HepG2 (cell line): ENCODE measurements around the gene BIRC7. TPM values are rescaled to one million over a fixed set of nuclear protein-coding genes. Genes with fewer than 3 reads are reported as not detected.

Experiments used
- AGO2 ChIP-seq: fragments of 200-400 bp; formaldehyde crosslinking; optimal IDR thresholded peaks from 2 replicates; pipeline ENCODE3; 2017; ENCODE audit warnings: mild to moderate bottlenecking, low read depth, low read length, moderate library complexity
- CENPT ChIP-seq: sonication (generic); formaldehyde crosslinking; IDR thresholded peaks from 2 replicates; pipeline ENCODE4 v1.8.0; 2022; ENCODE audit warnings: low read depth, mild to moderate bottlenecking, moderate library complexity, missing genetic modification reagents
- GATAD1 ChIP-seq: IDR thresholded peaks from 2 replicates; pipeline ENCODE4 v1.6.1; 2016; ENCODE audit warnings: missing genetic modification reagents, missing compliant biosample characterization
- GTF2F1 ChIP-seq: fragments of 150-350 bp; IDR thresholded peaks from 2 replicates; pipeline ENCODE4 v1.6.1; 2014; ENCODE audit warnings: low read length
- HNRNPLL ChIP-seq: fragments of 200-400 bp; formaldehyde crosslinking; IDR thresholded peaks from 2 replicates; pipeline ENCODE4 v1.6.1; 2017; ENCODE audit warnings: mild to moderate bottlenecking, low read depth, low read length; ENCODE audit not compliant: poor library complexity, severe bottlenecking
- MEF2D ChIP-seq: sonication (generic); formaldehyde crosslinking; IDR thresholded peaks from 2 replicates; pipeline ENCODE4 v1.5.1; 2020; ENCODE audit warnings: mild to moderate bottlenecking, missing genetic modification reagents
- NFATC3 ChIP-seq: sonication (generic); formaldehyde crosslinking; IDR thresholded peaks from 2 replicates; pipeline ENCODE4 v1.5.1; 2020; ENCODE audit warnings: mild to moderate bottlenecking, missing genetic modification reagents
- POGZ ChIP-seq: sonication (generic); formaldehyde crosslinking; IDR thresholded peaks from 2 replicates; pipeline ENCODE4 v1.4.0; 2020; ENCODE audit warnings: mild to moderate bottlenecking, missing genetic modification reagents
- POLR2A ChIP-seq, 2 experiments: IDR thresholded peaks; 2 replicates each; pipeline ENCODE4 v1.6.1; 2011; ENCODE audit warnings: low read depth in 2 of 2, low read length in 2 of 2, mild to moderate bottlenecking in 1 of 2, moderate library complexity in 1 of 2; ENCODE audit not compliant: insufficient read depth in 1 of 2
- RBM39 ChIP-seq: fragments of 200-400 bp; formaldehyde crosslinking; IDR thresholded peaks from one replicate; pipeline ENCODE4 v1.6.1; 2018; ENCODE audit warnings: antibody characterized with exemption, mild to moderate bottlenecking, low read depth, low read length; ENCODE audit not compliant: poor library complexity, severe bottlenecking
- SIX1 ChIP-seq: sonication (generic); formaldehyde crosslinking; IDR thresholded peaks from 2 replicates; pipeline ENCODE4 v1.4.0; 2020; ENCODE audit warnings: missing genetic modification reagents, borderline replicate concordance
- SP2 ChIP-seq: sonication (generic); formaldehyde crosslinking; IDR thresholded peaks from 2 replicates; pipeline ENCODE4 v1.5.1; 2020; ENCODE audit warnings: mild to moderate bottlenecking, missing genetic modification reagents
- ZNF605 ChIP-seq: sonication (generic); formaldehyde crosslinking; IDR thresholded peaks from 2 replicates; pipeline ENCODE4 v1.8.0; 2022; ENCODE audit warnings: mild to moderate bottlenecking, missing genetic modification reagents
- ZSCAN21 ChIP-seq: sonication (generic); formaldehyde crosslinking; IDR thresholded peaks from 2 replicates; pipeline ENCODE4 v1.8.0; 2022; ENCODE audit warnings: mild to moderate bottlenecking, missing genetic modification reagents, moderate library complexity, borderline replicate concordance
- polyA plus RNA-seq, 8 experiments: library from polyadenylated mRNA; depleted of rRNA in 3 of 8; stranded (reverse) in 7 of 8; unstranded in 1 of 8; fragments of >200 nt; fragmentation: Illumina TruSeq in 4 of 8; extraction: Trizol in 4 of 8; gene quantifications; 2 replicates each; pipeline versions ENCODE4 v1.2.1 to v1.2.3, GENCODE V29; 2011 to 2016; ENCODE audit warnings: low read depth in 4 of 8, missing spikeins in 1 of 8, mixed read lengths in 1 of 8; ENCODE audit not compliant: insufficient read depth in 1 of 8
- total RNA-seq, 5 experiments: library from RNA; depleted of rRNA; stranded (reverse); fragments of >200 nt; fragmentation: Illumina TruSeq; extraction: Trizol; gene quantifications; 2 replicates each; pipeline ENCODE4 v1.2.3, GENCODE V29; 2016; ENCODE audit warnings: low read depth in 1 of 5
- TF ChIP-seq, protein P1 (sequence below): sonication (generic); formaldehyde crosslinking; IDR thresholded peaks from 2 replicates; pipeline ENCODE4 v1.8.0; 2022; ENCODE audit warnings: mild to moderate bottlenecking, missing genetic modification reagents, borderline replicate concordance
- TF ChIP-seq, protein P2 (sequence below): sonication (generic); formaldehyde crosslinking; IDR thresholded peaks from 2 replicates; pipeline ENCODE4 v1.5.1; 2020; ENCODE audit warnings: mild to moderate bottlenecking, missing genetic modification reagents, moderate library complexity
- TF ChIP-seq, protein P3 (sequence below): sonication (generic); formaldehyde crosslinking; IDR thresholded peaks from 2 replicates; pipeline ENCODE4 v1.8.0; 2023; ENCODE audit warnings: mild to moderate bottlenecking, missing genetic modification reagents

The BIRC7 gene
- total and polyA plus RNA-seq, 2 of the 13 experiments (the other 11 are each of a cell fraction or from before 2014, with no cell fraction given), result 0.27 to 5.1 TPM

DNA sequence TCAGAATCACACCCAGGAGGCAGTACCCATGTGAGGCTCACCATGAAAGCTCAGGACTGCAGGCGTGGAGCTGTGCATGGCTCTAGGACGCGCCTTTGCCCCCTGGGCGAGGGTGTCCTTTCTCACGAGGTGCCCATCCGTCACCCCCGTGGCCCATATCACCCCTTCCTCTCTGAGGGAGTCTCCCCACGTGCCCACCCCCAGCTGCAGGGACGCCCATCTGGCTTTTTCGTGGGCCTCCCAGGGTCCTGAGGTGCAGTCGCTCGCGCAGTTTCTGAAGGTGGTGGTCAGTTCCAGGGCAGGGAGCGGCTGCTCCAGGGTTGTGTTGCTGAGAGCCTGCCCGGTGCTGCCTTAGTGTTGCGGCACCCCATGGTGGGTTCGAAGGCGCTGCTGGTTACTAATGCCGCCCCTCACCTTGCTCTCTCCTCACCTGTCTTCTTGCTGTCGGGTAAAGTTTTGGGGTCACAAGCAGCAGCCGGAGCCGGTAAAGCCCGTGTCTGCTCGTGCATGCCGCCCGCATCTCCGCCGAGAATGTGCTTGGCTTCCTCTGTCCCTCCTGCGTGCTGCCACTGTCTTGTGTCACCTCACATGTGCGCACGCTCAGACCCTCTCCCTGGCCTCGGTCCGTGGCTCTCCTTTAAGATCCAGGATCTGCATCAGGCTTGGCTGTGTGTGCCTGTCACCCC is 47.8 kb downstream of the BIRC7 start (continued):
- TF ChIP-seq MEF2D (CRISPR knock-in tag) (no peak), CENPT (CRISPR knock-in tag) (peak; percentile 38; the same call in 1 of the 2 replicates), AGO2 (peak; percentile 93), RBM39 (no peak), SP2 (peak; percentile 44; the same call in 1 of the 2 replicates), POGZ (no peak), GTF2F1 (no peak), NFATC3 (CRISPR knock-in tag) (no peak), HNRNPLL (peak; percentile 12), POLR2A (IDR thresholded peaks at IDR 0.05; ENCODE audit: insufficient read depth in 1 of 2, low read depth in 2 of 2, low read length in 2 of 2) (peak in 1 of 2 experiments; percentile 35; a peak in 2 of 4 replicates), ZNF605 (CRISPR knock-in tag) (no peak), GATAD1 (CRISPR knock-in tag) (no peak), SIX1 (CRISPR knock-in tag) (no peak), ZSCAN21 (CRISPR knock-in tag) (no peak)
- TF ChIP-seq, protein P1, sequence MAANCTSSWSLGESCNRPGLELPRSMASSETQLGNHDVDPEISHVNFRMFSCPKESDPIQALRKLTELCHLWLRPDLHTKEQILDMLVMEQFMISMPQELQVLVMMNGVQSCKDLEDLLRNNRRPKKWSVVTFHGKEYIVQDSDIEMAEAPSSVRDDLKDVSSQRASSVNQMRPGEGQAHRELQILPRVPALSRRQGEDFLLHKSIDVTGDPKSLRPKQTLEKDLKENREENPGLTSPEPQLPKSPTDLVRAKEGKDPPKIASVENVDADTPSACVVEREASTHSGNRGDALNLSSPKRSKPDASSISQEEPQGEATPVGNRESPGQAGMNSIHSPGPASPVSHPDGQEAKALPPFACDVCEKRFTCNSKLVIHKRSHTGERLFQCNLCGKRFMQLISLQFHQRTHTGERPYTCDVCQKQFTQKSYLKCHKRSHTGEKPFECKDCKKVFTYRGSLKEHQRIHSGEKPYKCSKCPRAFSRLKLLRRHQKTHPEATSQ (CRISPR knock-in tag), result no peak
- TF ChIP-seq, protein P2, sequence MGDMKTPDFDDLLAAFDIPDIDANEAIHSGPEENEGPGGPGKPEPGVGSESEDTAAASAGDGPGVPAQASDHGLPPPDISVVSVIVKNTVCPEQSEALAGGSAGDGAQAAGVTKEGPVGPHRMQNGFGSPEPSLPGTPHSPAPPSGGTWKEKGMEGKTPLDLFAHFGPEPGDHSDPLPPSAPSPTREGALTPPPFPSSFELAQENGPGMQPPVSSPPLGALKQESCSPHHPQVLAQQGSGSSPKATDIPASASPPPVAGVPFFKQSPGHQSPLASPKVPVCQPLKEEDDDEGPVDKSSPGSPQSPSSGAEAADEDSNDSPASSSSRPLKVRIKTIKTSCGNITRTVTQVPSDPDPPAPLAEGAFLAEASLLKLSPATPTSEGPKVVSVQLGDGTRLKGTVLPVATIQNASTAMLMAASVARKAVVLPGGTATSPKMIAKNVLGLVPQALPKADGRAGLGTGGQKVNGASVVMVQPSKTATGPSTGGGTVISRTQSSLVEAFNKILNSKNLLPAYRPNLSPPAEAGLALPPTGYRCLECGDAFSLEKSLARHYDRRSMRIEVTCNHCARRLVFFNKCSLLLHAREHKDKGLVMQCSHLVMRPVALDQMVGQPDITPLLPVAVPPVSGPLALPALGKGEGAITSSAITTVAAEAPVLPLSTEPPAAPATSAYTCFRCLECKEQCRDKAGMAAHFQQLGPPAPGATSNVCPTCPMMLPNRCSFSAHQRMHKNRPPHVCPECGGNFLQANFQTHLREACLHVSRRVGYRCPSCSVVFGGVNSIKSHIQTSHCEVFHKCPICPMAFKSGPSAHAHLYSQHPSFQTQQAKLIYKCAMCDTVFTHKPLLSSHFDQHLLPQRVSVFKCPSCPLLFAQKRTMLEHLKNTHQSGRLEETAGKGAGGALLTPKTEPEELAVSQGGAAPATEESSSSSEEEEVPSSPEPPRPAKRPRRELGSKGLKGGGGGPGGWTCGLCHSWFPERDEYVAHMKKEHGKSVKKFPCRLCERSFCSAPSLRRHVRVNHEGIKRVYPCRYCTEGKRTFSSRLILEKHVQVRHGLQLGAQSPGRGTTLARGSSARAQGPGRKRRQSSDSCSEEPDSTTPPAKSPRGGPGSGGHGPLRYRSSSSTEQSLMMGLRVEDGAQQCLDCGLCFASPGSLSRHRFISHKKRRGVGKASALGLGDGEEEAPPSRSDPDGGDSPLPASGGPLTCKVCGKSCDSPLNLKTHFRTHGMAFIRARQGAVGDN (CRISPR knock-in tag), result no peak
- TF ChIP-seq, protein P3, sequence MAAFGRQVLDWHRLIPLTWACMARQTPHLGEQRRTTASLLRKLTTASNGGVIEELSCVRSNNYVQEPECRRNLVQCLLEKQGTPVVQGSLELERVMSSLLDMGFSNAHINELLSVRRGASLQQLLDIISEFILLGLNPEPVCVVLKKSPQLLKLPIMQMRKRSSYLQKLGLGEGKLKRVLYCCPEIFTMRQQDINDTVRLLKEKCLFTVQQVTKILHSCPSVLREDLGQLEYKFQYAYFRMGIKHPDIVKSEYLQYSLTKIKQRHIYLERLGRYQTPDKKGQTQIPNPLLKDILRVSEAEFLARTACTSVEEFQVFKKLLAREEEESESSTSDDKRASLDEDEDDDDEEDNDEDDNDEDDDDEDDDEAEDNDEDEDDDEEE (CRISPR knock-in tag), result no peak
- TF ChIP-seq, all 625 proteins: peak for 7
